Adipocyte (in vitro differentiated cells): Measurements from ENCODE around the gene RETSAT.
"Not testable (repeated sequence)": the region's sequence is repeated elsewhere in the genome, so short reads cannot be mapped to it uniquely, and the experiment has no call there.

Experiments
- DNase-seq: peaks from one replicate; pipeline ENCODE4 v3.0.0-alpha.2; 2015; ENCODE audit warnings: low read depth
- H3K27me3 ChIP-seq: replicated peaks from 2 replicates; pipeline ENCODE4 v1.7.0; 2013; ENCODE audit warnings: mild to moderate bottlenecking, low read length, moderate library complexity; ENCODE audit not compliant: control insufficient read depth, insufficient read depth
- H3K36me3 ChIP-seq: 2 replicates; pipeline ENCODE4 v1.7.0; 2013; ENCODE audit warnings: low read length, mild to moderate bottlenecking, moderate library complexity; ENCODE audit not compliant: control insufficient read depth, insufficient read depth, severe bottlenecking
- H3K4me1 ChIP-seq: 2 replicates; pipeline ENCODE4 v1.7.0; 2013; ENCODE audit warnings: mild to moderate bottlenecking, low read length, moderate library complexity; ENCODE audit not compliant: control insufficient read depth, insufficient read depth
- H3K4me3 ChIP-seq: 2 replicates; pipeline ENCODE4 v1.7.0; 2013; ENCODE audit warnings: mild to moderate bottlenecking, low read length, moderate library complexity
- H3K9ac ChIP-seq: 2 replicates; pipeline ENCODE4 v1.7.0; 2013; ENCODE audit warnings: mild to moderate bottlenecking, low read length, moderate library complexity
- H3K9me3 ChIP-seq: 2 replicates; pipeline ENCODE4 v1.7.0; 2013; ENCODE audit warnings: mild to moderate bottlenecking, low read length, moderate library complexity; ENCODE audit not compliant: control insufficient read depth

The RETSAT gene

DNA sequence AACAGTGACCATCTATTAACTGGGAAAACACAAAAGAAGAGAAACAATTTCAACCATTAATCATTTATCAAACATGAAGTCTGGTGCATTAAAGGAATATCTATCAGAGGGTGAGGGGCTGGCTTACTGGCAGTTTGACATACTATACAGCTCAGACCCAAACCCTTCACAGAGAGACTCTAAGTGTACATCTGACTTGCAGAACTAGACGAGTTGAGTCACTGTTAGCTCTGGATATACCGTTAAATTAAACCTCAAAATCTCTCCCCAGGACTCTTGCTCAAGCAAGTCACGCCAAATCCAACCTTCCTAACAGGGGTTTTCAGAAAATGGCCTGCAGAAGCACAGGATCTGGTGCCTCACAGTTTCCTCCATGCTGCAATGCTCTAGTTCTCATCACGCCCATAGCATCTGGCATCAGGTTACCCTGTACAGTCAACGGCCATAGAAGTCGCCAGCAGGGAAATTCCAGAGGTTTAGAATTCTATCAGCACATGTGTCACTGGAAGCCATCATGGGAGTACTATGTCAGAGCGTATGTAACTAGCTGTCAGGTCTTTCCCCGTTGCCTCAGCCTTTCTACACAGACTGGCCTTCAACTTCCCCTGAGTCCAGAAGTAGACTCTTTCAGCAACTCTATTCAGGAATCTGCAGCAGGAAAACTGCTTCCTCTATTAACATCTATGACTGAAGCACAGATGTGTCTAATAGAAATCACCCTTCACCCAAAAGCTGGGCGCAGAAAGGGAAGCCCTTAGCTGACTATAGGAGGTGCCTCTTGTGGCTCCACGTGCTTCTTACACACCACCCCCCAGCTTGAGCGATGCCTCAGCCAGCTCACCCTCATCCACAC, 35.9 kb downstream of the RETSAT start:
- Histone ChIP-seq H3K4me3 (no peak overlapping the region), H3K9me3 (no peaks in the 10 kb centered on the region), H3K27me3 (no peaks in the 10 kb centered on the region), H3K36me3 (peaks cover 64% of the 10 kb centered on the region), H3K9ac (no peak overlapping the region), H3K4me1 (peaks cover 31% of the 10 kb centered on the region)
- peak; percentile 95 for DNase-seq

DNA sequence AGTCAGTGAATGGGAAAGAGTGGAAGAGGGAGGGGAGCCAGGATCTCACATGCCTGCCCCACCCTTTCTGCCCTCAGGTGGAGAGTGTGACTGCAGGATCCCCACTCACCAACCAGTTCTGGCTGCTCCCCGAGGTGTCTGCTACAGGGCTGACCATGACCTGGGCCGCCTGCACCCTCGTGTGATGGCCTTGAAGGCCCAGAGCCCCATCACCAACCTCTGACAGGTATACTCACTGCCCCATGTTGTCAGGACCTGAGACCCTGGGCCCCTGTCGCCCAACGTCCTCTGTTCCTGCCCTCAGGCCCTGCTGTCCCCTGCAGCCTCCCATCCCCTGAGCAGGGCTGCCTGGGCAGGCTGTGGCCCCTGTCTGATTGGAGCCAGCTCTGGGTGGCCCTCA, 38.4 kb downstream of the RETSAT start:
- H3K27me3 ChIP-seq, H3K9ac ChIP-seq, H3K4me3 ChIP-seq, H3K9me3 ChIP-seq, DNase-seq: not testable (repeated sequence)
- Histone ChIP-seq H3K4me1 (peaks cover 31% of the 10 kb centered on the region), H3K36me3 (peaks cover 41% of the 10 kb centered on the region)

GRCh38 chr2:85314884-85315242, 39.5 kb downstream of the RETSAT start:
- Histone ChIP-seq H3K36me3 (peaks cover 39% of the 10 kb centered on the region), H3K27me3 (no peaks in the 10 kb centered on the region), H3K9me3 (no peaks in the 10 kb centered on the region), H3K4me3 (no peak overlapping the region), H3K4me1 (peaks cover 31% of the 10 kb centered on the region), H3K9ac (no peak overlapping the region)
- no peak for DNase-seq

DNA sequence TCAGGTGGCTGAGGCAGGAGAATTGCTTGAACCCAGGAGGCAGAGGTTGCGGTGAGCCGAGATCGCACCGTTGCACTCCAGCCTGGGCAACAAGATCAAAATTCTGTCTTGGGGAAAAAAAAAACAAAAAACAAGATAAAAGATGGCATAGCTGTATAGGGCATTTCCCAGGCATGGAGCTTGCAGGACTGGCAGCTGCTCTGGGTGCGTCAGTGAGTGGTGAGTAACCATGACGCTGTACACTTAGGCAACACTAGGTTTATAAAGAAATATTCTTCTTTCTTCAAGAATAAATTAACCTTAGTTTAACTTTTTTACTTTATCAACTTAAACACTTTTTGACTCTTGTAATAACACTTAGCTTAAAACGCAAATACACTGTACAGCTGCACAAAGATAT, 41.9 kb downstream of the RETSAT start:
- Histone ChIP-seq H3K36me3 (peaks cover 46% of the 10 kb centered on the region), H3K9me3 (no peaks in the 10 kb centered on the region), H3K4me1 (peaks cover 33% of the 10 kb centered on the region), H3K4me3 (no peak overlapping the region), H3K9ac (no peak overlapping the region), H3K27me3 (no peaks in the 10 kb centered on the region)
- DNase-seq = no peak

DNA sequence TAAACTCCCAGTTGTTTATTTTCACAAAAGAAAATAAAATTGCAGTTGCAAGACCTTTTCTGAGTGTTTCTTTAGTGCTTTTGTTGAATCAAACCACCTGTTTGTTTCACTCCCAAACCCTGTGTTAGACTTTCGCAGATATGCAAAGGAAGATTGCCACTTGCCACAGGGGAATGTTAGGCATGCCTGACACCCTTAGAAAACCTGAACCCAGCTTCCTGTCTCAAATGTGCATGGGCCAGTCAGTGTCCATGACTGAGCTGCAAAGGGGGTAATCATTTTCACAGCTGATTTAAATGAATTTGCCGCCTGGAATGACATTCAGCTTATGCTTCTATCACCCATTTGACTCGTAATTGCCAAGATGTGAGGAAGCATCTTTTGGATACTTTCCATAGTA, 44.0 kb downstream of the RETSAT start:
- H3K9me3 ChIP-seq = no peaks in the 10 kb centered on the region
- no peak overlapping the region for H3K4me3 ChIP-seq
- no peaks in the 10 kb centered on the region for H3K27me3 ChIP-seq
- no peak for DNase-seq
- H3K36me3 ChIP-seq = peaks cover 51% of the 10 kb centered on the region
- peaks cover 37% of the 10 kb centered on the region for H3K4me1 ChIP-seq
- H3K9ac ChIP-seq = no peak overlapping the region

DNA sequence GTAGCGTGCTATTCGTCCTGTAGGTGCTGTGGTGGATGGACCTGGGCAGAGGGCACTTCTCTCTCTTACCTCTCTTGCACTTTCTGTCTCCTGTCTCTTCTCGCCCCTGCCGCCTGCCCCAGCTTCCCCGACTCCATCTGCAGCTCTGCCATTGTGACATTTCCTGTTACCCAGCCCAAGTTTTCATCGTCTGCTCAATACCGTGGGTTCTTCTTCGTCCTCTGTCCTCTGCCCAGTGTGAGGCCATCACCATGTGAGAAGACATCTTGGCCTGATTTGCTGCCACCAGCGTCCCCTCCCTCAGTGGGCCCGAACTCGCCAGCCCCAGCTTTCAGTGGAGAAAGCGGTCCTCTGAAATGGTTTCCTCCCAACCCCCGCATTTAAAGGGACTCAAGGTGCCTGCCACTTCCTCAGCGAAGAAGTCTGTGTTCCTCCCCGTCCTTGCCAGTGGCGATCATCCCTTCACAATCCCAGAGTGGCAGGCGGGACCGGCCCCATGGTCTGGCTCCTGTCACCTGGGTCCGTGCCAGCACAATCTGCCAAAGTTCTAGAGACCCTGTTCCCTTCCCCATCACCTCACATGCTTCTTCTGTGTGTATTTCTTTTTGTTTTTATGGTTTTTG, 44.5 kb downstream of the RETSAT start:
- H3K4me1 ChIP-seq = peaks cover 37% of the 10 kb centered on the region
- H3K36me3 ChIP-seq = peaks cover 50% of the 10 kb centered on the region
- DNase-seq = no peak
- H3K4me3 ChIP-seq = no peak overlapping the region
- H3K9ac ChIP-seq = no peak overlapping the region
- H3K9me3 ChIP-seq = no peaks in the 10 kb centered on the region
- H3K27me3 ChIP-seq = no peaks in the 10 kb centered on the region

DNA sequence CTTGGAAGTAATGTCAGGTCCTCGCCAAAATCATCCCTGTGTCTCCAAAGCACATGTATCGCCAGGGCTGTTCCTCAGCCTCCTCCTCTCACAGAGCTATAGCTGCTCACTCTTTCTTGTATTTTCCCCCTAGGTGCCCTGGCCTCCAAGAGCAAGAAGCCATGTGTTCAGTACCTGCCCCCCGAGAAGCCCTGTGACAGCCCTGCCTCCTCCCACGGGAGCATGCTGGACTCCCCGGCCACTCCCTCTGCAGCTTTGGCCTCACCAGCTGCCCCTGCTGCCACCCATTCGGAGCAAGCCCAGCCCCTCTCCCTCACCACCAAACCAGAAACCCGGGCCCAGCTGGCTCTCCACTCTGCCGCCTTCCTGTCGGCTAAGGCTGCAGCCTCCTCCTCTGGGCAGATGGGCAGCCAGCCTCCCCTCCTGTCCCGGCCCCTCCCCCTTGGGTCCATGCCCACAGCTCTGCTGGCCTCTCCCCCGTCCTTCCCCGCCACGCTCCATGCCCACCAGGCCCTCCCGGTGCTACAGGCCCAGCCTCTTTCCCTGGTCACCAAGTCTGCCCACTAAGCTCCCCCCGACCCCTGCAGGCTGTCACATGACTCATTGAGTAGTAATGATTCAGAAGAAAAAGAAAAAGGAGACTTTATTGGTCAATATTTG, 45.3 kb downstream of the RETSAT start:
- Histone ChIP-seq H3K9me3 (no peaks in the 10 kb centered on the region), H3K9ac (peak overlapping the region; percentile 1), H3K36me3 (peaks cover 51% of the 10 kb centered on the region), H3K4me3 (no peak overlapping the region), H3K4me1 (peaks cover 31% of the 10 kb centered on the region), H3K27me3 (no peaks in the 10 kb centered on the region)
- peak; percentile 24 for DNase-seq

DNA sequence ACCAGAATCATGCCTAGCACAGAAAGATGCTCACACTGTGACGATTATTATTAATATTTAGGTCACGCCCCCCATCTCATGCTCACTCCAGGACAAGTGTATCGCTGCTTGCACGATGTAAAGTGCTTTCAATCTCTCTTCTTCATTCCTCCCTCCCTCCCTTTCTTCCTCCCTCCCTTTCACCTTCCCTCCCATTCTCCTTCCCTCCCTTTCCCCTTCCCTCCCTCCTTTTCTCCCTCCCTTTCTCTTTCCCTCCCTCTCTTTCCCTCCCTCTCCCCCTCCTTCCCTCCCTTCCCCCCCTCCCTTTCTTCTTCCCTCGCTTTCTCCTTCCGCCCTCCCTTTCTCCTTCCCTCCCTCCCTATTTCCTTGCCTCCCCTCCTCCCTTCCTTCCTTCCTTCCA, 46.1 kb downstream of the RETSAT start:
- H3K4me1 ChIP-seq = peaks cover 23% of the 10 kb centered on the region
- H3K9ac ChIP-seq = no peak overlapping the region
- H3K9me3 ChIP-seq = no peaks in the 10 kb centered on the region
- DNase-seq = no peak
- no peaks in the 10 kb centered on the region for H3K27me3 ChIP-seq
- peaks cover 51% of the 10 kb centered on the region for H3K36me3 ChIP-seq
- H3K4me3 ChIP-seq = no peak overlapping the region

GRCh38 chr2:85307527-85307897, 46.8 kb downstream of the RETSAT start:
- H3K27me3 ChIP-seq = no peaks in the 10 kb centered on the region
- H3K9me3 ChIP-seq = no peaks in the 10 kb centered on the region
- H3K9ac ChIP-seq = no peak overlapping the region
- DNase-seq = no peak
- peaks cover 20% of the 10 kb centered on the region for H3K4me1 ChIP-seq
- H3K36me3 ChIP-seq = peaks cover 54% of the 10 kb centered on the region
- H3K4me3 ChIP-seq = no peak overlapping the region

DNA sequence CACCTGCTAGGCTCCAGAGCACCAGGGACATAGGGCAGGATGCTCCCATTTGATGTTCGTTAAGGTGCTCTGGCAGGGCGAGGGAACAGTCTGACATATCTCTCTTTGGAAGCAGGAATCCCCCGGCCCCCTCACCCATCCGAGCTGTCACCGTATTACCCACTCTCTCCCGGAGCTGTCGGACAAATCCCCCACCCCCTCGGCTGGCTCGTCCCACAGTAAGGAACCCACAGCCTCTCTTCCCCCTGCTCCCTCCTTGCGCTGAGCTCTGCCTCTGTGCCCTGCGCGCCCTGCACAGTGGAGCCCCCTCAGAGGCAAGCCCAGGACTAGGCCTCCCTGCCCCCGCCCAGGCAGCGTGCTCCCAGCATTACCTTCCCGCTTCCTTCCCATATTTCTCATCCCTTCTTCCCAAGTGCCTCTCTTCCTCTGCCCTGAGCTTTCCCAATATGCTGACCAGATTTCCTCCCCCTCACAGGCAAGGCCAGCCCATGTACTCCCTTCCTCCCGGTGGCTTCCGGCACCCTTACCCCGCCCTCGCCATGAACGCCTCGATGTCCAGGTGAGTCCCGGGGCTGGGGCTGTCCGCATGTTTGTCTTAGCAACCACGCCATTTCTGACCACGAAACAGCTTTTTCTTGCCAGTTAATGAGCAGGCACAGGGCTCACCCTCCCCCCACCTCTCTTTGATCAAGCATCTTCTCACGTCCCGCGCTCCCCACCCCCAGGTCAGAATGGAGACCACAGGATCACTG, 50.4 kb downstream of the RETSAT start:
- no peaks in the 10 kb centered on the region for H3K27me3 ChIP-seq
- H3K9ac ChIP-seq = no peak overlapping the region
- no peak overlapping the region for H3K4me3 ChIP-seq
- peaks cover 40% of the 10 kb centered on the region for H3K36me3 ChIP-seq
- DNase-seq = no peak
- peaks cover 8% of the 10 kb centered on the region for H3K4me1 ChIP-seq
- no peaks in the 10 kb centered on the region for H3K9me3 ChIP-seq

DNA sequence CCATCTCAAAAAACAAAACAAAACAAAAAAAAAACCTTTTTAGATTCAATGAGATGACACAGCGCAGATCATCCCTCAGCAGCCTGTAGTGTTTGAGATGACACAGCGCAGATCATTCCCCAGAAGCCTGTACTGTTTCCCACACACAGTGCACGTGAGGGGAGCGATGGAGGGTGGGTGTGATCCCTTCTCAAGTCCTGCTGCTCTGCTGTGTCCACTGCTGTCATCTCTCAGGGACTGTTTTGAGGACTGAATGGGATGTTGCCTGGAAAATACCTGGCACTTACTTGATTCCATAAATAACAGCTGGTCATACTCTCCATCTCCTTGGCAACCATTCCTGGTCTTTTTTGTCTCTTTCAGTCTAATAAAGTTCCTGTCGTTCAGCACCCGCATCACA, 52.2 kb downstream of the RETSAT start:
- Histone ChIP-seq H3K4me3 (no peak overlapping the region), H3K9ac (no peak overlapping the region), H3K36me3 (peaks cover 28% of the 10 kb centered on the region), H3K27me3 (no peaks in the 10 kb centered on the region), H3K9me3 (no peaks in the 10 kb centered on the region), H3K4me1 (peaks cover under 1% of the 10 kb centered on the region)
- no peak for DNase-seq
